Skeletal muscle satellite cell (primary cell): Measurements from ENCODE around the gene KLK4.

ENCODE experiments used
- H3K27me3 ChIP-seq: 2 replicates; pipeline ENCODE4 v1.7.0; 2013; ENCODE audit warnings: low read length; ENCODE audit not compliant: control insufficient read depth, insufficient read depth
- H3K36me3 ChIP-seq: 2 replicates; pipeline ENCODE4 v1.7.0; 2013; ENCODE audit warnings: mild to moderate bottlenecking, control low read depth, low read length; ENCODE audit not compliant: insufficient read depth
- H3K4me1 ChIP-seq: 2 replicates; pipeline ENCODE4 v1.7.0; 2013; ENCODE audit warnings: low read length; ENCODE audit not compliant: control insufficient read depth, insufficient read depth
- H3K4me2 ChIP-seq: 2 replicates; pipeline ENCODE4 v1.7.0; 2013; ENCODE audit warnings: mild to moderate bottlenecking, low read length
- H3K4me3 ChIP-seq: 2 replicates; pipeline ENCODE4 v1.7.0; 2013; ENCODE audit warnings: low read length
- H3K9ac ChIP-seq: 2 replicates; pipeline ENCODE4 v1.7.0; 2013; ENCODE audit warnings: mild to moderate bottlenecking, low read depth, low read length, moderate library complexity
- H3K9me3 ChIP-seq: replicated peaks from 2 replicates; pipeline ENCODE4 v1.7.0; 2013; ENCODE audit warnings: mild to moderate bottlenecking, control low read depth, low read length

The KLK4 gene

GRCh38 chr19:50874211-50874610, 37.0 kb downstream of the KLK4 start:
- Histone ChIP-seq H3K9me3 (no peaks in the 10 kb centered on the region), H3K36me3 (no peaks in the 10 kb centered on the region), H3K9ac (no peak overlapping the region), H3K4me3 (no peak overlapping the region), H3K4me2 (no peak overlapping the region), H3K4me1 (no peaks in the 10 kb centered on the region), H3K27me3 (no peaks in the 10 kb centered on the region)

- Histone ChIP-seq H3K4me2 (no peak within 1 kb of the TSS), H3K27me3 (no peaks in the 10 kb centered on the region), H3K4me1 (no peaks in the 10 kb centered on the region), H3K9me3 (no peaks in the 10 kb centered on the region), H3K36me3 (no peaks in the 10 kb centered on the region), H3K9ac (no peak within 1 kb of the TSS), H3K4me3 (no peak within 1 kb of the TSS)
These were observed 38.1 kb downstream of the KLK4 start, which contains the start of gene KLK2 for GRCh38 chr19:50873056-50873455. Gene KLK2, plus strand, starts transcription at chr19:50873439. Its CDS starts 35 bp downstream, at chr19:50873474.

GRCh38 chr19:50870417-50871089, 40.6 kb downstream of the KLK4 start:
- no peak overlapping the region for H3K9ac ChIP-seq
- no peaks in the 10 kb centered on the region for H3K9me3 ChIP-seq
- no peaks in the 10 kb centered on the region for H3K27me3 ChIP-seq
- no peaks in the 10 kb centered on the region for H3K4me1 ChIP-seq
- no peaks in the 10 kb centered on the region for H3K36me3 ChIP-seq
- H3K4me3 ChIP-seq: no peak overlapping the region
- no peak overlapping the region for H3K4me2 ChIP-seq

GRCh38 chr19:50869479-50869878, 41.7 kb downstream of the KLK4 start:
- H3K9ac ChIP-seq: no peak overlapping the region
- no peak overlapping the region for H3K4me3 ChIP-seq
- H3K36me3 ChIP-seq: no peaks in the 10 kb centered on the region
- H3K4me1 ChIP-seq: no peaks in the 10 kb centered on the region
- no peaks in the 10 kb centered on the region for H3K9me3 ChIP-seq
- H3K27me3 ChIP-seq: no peaks in the 10 kb centered on the region
- H3K4me2 ChIP-seq: no peak overlapping the region

- Histone ChIP-seq H3K9me3 (no peaks in the 10 kb centered on the region), H3K4me2 (no peak overlapping the region), H3K36me3 (no peaks in the 10 kb centered on the region), H3K9ac (no peak overlapping the region), H3K4me3 (no peak overlapping the region), H3K27me3 (no peaks in the 10 kb centered on the region), H3K4me1 (no peaks in the 10 kb centered on the region)
These were observed 49.5 kb downstream of the KLK4 start for GRCh38 chr19:50861496-50862286.

GRCh38 chr19:50861010-50861409, 50.2 kb downstream of the KLK4 start:
- Histone ChIP-seq H3K9ac (no peak overlapping the region), H3K4me1 (no peaks in the 10 kb centered on the region), H3K36me3 (no peaks in the 10 kb centered on the region), H3K27me3 (no peaks in the 10 kb centered on the region), H3K9me3 (no peaks in the 10 kb centered on the region), H3K4me2 (no peak overlapping the region), H3K4me3 (no peak overlapping the region)

GRCh38 chr19:50859849-50860248, 51.3 kb downstream of the KLK4 start:
- Histone ChIP-seq H3K4me3 (no peak overlapping the region), H3K4me2 (no peak overlapping the region), H3K9ac (no peak overlapping the region), H3K36me3 (no peaks in the 10 kb centered on the region), H3K4me1 (no peaks in the 10 kb centered on the region), H3K27me3 (no peaks in the 10 kb centered on the region), H3K9me3 (no peaks in the 10 kb centered on the region)

- Histone ChIP-seq H3K4me1 (no peaks in the 10 kb centered on the region), H3K4me2 (no peak overlapping the region), H3K9me3 (no peaks in the 10 kb centered on the region), H3K9ac (no peak overlapping the region), H3K27me3 (no peaks in the 10 kb centered on the region), H3K36me3 (no peaks in the 10 kb centered on the region), H3K4me3 (no peak overlapping the region)
These were observed 52.3 kb downstream of the KLK4 start for GRCh38 chr19:50858886-50859285.

GRCh38 chr19:50857366-50857765, 53.8 kb downstream of the KLK4 start:
- H3K4me3 ChIP-seq: no peak overlapping the region
- no peak overlapping the region for H3K4me2 ChIP-seq
- H3K9me3 ChIP-seq: no peaks in the 10 kb centered on the region
- no peaks in the 10 kb centered on the region for H3K36me3 ChIP-seq
- no peak overlapping the region for H3K9ac ChIP-seq
- no peaks in the 10 kb centered on the region for H3K27me3 ChIP-seq
- no peaks in the 10 kb centered on the region for H3K4me1 ChIP-seq
